ENCODE measurements around the gene HEXD.
A peak's percentile ranks its signal among the peaks of the same experiment; 100 is the strongest.

- TF ChIP-seq POLR2AphosphoS5 (IDR thresholded peaks at IDR 0.05; ENCODE audit: borderline replicate concordance, low read depth, low read length) (peak; percentile 75; the same call in 1 of the 2 replicates), FOXP2 (optimal IDR thresholded peaks at IDR 0.05; ENCODE audit: control extremely low read depth, extremely low read length, insufficient read depth) (no peak)
Observed at GRCh38 chr17:82450357-82451106, 32.4 kb downstream of the HEXD start, which contains the start of gene CYBC1.

Data from SK-N-MC (cell line).